A549 (cell line): ENCODE results near the gene MROH7. TPM values are rescaled to one million over a fixed set of nuclear protein-coding genes. Genes with fewer than 3 reads are reported as not detected.

Source experiments
- ATAC-seq, 2 experiments: fragments of 200-7000 bp in 1 of 2; fragments of >200 bp in 1 of 2; cut with Nextera tagmentation in 1 of 2; cut with Tn5 transposase in 1 of 2; 3 replicates each; pipeline versions ENCODE4 v1.8.0 to v1.9.1; 2018 to 2020; ENCODE audit warnings: mild to moderate bottlenecking in 1 of 2, moderate library complexity in 1 of 2
- CTCF ChIA-PET: fragments of 300-600 bp; sonication (Branson Sonifier 250); formaldehyde crosslinking; extraction: SDS; loops from one replicate; lab custom pipeline; 2021; ENCODE audit warnings: antibody characterized with exemption, inconsistent platforms; lab: Yijun Ruan, JAX
- POLR2A ChIA-PET: fragments of 350-600 bp; formaldehyde crosslinking; extraction: SDS; loops from one replicate; lab custom pipeline; 2021; ENCODE audit warnings: antibody characterized with exemption, inconsistent platforms; lab: Yijun Ruan, JAX
- DNase-seq, 2 experiments: peaks; one replicate each; pipeline versions ENCODE4 v3.0.0 to v3.0.0-alpha.2; 2011 to 2016; ENCODE audit warnings: low read depth in 1 of 2, low spot score in 1 of 2
- FAIRE-seq: peaks from 2 replicates; lab custom pipeline; 2011; peaks lifted over from hg19 to GRCh38; lab: Jason Lieb, UNC
- H3K27ac ChIP-seq, 2 experiments: fragments of >200 bp; sonication (Bioruptor Twin); formaldehyde crosslinking; 3 replicates each; pipeline ENCODE4 v1.5.1; 2016 to 2017
- H3K4me1 ChIP-seq: fragments of >200 bp; sonication (Bioruptor Twin); formaldehyde crosslinking; 3 replicates; pipeline ENCODE4 v1.6.1; 2016
- H3K4me2 ChIP-seq: fragments of >200 bp; sonication (Bioruptor Twin); formaldehyde crosslinking; 3 replicates; pipeline ENCODE4 v1.6.1; 2016
- H3K4me3 ChIP-seq: fragments of >200 bp; sonication (Bioruptor Twin); formaldehyde crosslinking; 3 replicates; pipeline ENCODE4 v1.5.1; 2016
- H3K9me3 ChIP-seq: fragments of >200 bp; sonication (Bioruptor Twin); formaldehyde crosslinking; 3 replicates; pipeline ENCODE4 v1.6.1; 2016
- CBX8 ChIP-seq: fragments of 200-600 bp; sonication (generic); IDR thresholded peaks from 2 replicates; pipeline ENCODE4 v1.6.1; 2016
- EHF ChIP-seq: fragments of 250-450 bp; sonication (Bioruptor Pico); IDR thresholded peaks from 2 replicates; pipeline ENCODE4 v1.5.0; 2020; ENCODE audit warnings: mild to moderate bottlenecking
- EHMT2 ChIP-seq: fragments of 200-600 bp; sonication (generic); IDR thresholded peaks from 2 replicates; pipeline ENCODE4 v1.6.1; 2016; ENCODE audit warnings: antibody characterized with exemption, low read depth, mild to moderate bottlenecking, moderate library complexity
- ESRRA ChIP-seq: fragments of 150-350 bp; IDR thresholded peaks from 2 replicates; pipeline ENCODE4 v1.6.1; 2014; ENCODE audit warnings: mild to moderate bottlenecking, low read length, borderline replicate concordance
- FOXS1 ChIP-seq: fragments of 250-450 bp; sonication (Bioruptor Pico); IDR thresholded peaks from 2 replicates; pipeline ENCODE4 v1.5.0; 2020; ENCODE audit warnings: mild to moderate bottlenecking, moderate library complexity
- GATA3 ChIP-seq: IDR thresholded peaks from 2 replicates; pipeline ENCODE4 v1.6.1; 2012; ENCODE audit warnings: borderline replicate concordance
- HDAC2 ChIP-seq: fragments of 200-600 bp; sonication (generic); IDR thresholded peaks from 2 replicates; pipeline ENCODE4 v1.6.1; 2016
- HEYL ChIP-seq: fragments of 250-450 bp; sonication (Bioruptor Pico); IDR thresholded peaks from 2 replicates; pipeline ENCODE4 v1.8.0; 2021; ENCODE audit warnings: mild to moderate bottlenecking, moderate library complexity
- HOXB13 ChIP-seq: fragments of 250-450 bp; sonication (Bioruptor Pico); IDR thresholded peaks from 2 replicates; pipeline ENCODE4 v1.5.0; 2020; ENCODE audit warnings: low read depth, mild to moderate bottlenecking, moderate library complexity
- KDM5A ChIP-seq: fragments of 200-600 bp; sonication (generic); IDR thresholded peaks from 2 replicates; pipeline ENCODE4 v1.6.1; 2016; ENCODE audit warnings: antibody characterized with exemption, mild to moderate bottlenecking
- MAFK ChIP-seq: fragments of 450-650 bp; IDR thresholded peaks from 2 replicates; pipeline ENCODE4 v1.6.1; 2014; ENCODE audit not compliant: partially characterized antibody
- POLR2A ChIP-seq: IDR thresholded peaks from 2 replicates; pipeline ENCODE4 v1.6.1; 2012; ENCODE audit warnings: mild to moderate bottlenecking, low read length
- POLR2AphosphoS2 ChIP-seq: conservative IDR thresholded peaks from 2 replicates; pipeline ENCODE4 v1.6.1; 2012; ENCODE audit warnings: low read length, improper control_type of control experiment, inconsistent platforms
- SMC3 ChIP-seq: fragments of >200 bp; sonication (Bioruptor Twin); formaldehyde crosslinking; IDR thresholded peaks from 3 replicates; pipeline ENCODE4 v1.6.1; 2018; ENCODE audit warnings: inconsistent platforms
- SREBF2 ChIP-seq: fragments of 450-650 bp; IDR thresholded peaks from 2 replicates; pipeline ENCODE4 v1.6.1; 2014; ENCODE audit warnings: mild to moderate bottlenecking, moderate library complexity
- TFCP2L1 ChIP-seq: fragments of 250-450 bp; sonication (Bioruptor Pico); IDR thresholded peaks from 2 replicates; pipeline ENCODE4 v1.5.0; 2021; ENCODE audit warnings: mild to moderate bottlenecking
- TP53 ChIP-seq: fragments of 250-450 bp; sonication (Bioruptor Pico); IDR thresholded peaks from 2 replicates; pipeline ENCODE4 v1.5.0; 2021; ENCODE audit warnings: mild to moderate bottlenecking, moderate library complexity
- ZC3H11A ChIP-seq: fragments of 450-650 bp; IDR thresholded peaks from 2 replicates; pipeline ENCODE4 v1.6.1; 2014; ENCODE audit warnings: antibody characterized with exemption, mild to moderate bottlenecking
- ZNF302 ChIP-seq: fragments of 250-450 bp; sonication (Bioruptor Pico); IDR thresholded peaks from 2 replicates; pipeline ENCODE4 v1.9.0; 2021; ENCODE audit warnings: inconsistent platforms, mild to moderate bottlenecking, moderate library complexity
- WGBS: methylation state at CpG from one replicate; pipeline ENCODE4 v1.1.6; 2017; ENCODE audit errors: missing lambda C conversion rate; 5-methylcytosine and 5-hydroxymethylcytosine counted together
- polyA plus RNA-seq, 4 experiments: library from polyadenylated mRNA; depleted of rRNA in 3 of 4; stranded (reverse); fragments of >200 nt; fragmentation: RNase III in 1 of 4; extraction: RNeasy Plus Mini Kit Qiagen cat#74134 plus additional on column Dnase treatment in 1 of 4; gene quantifications; 2 replicates in 3 of 4; 3 replicates in 1 of 4; pipeline ENCODE4 v1.2.3, GENCODE V29; 2011 to 2017
- TF ChIP-seq, protein P1 (sequence below): fragments of 200-600 bp; sonication (generic); IDR thresholded peaks from 2 replicates; pipeline ENCODE4 v1.6.1; 2016; ENCODE audit warnings: antibody characterized with exemption, mild to moderate bottlenecking, moderate library complexity
- TF ChIP-seq, protein P2 (sequence below): IDR thresholded peaks from 2 replicates; pipeline ENCODE4 v1.6.1; 2012
- TF ChIP-seq, protein P3 (sequence below): fragments of >200 bp; sonication (Bioruptor Twin); formaldehyde crosslinking; IDR thresholded peaks from 3 replicates; pipeline ENCODE4 v1.5.1; 2016
- TF ChIP-seq, protein P4 (sequence below): IDR thresholded peaks from 2 replicates; pipeline ENCODE4 v1.6.1; 2012
- TF ChIP-seq, protein P5 (sequence below): fragments of 150-350 bp; IDR thresholded peaks from 2 replicates; pipeline ENCODE4 v1.6.1; 2014; ENCODE audit warnings: low read depth, mild to moderate bottlenecking, low read length

MROH7 gene
- polyA plus RNA-seq, 2 of the 4 experiments (the other 2 are of a cell fraction) = not detected

DNA sequence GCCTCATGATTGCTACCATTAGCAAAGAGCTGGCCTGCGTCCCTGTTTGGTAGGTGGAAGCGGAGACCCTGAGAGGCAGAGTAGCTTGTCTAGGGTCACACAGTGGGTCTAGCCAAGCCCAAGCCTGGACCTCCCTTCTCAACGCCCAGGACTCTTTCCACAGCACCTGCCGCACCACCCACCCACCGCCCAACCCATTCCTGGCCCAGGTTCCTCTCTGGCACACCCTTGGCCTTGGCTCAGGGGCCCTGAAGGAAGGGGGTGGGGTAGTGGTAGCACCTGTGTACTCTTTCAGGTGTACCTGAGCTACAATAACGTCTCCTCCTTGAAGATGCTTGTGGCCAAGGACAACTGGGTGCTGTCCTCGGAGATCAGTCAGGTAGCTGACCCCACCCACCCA, 37.5 kb upstream of the MROH7 start (continued):
- no peak for TF ChIP-seq HOXB13 (CRISPR knock-in tag)

DNA sequence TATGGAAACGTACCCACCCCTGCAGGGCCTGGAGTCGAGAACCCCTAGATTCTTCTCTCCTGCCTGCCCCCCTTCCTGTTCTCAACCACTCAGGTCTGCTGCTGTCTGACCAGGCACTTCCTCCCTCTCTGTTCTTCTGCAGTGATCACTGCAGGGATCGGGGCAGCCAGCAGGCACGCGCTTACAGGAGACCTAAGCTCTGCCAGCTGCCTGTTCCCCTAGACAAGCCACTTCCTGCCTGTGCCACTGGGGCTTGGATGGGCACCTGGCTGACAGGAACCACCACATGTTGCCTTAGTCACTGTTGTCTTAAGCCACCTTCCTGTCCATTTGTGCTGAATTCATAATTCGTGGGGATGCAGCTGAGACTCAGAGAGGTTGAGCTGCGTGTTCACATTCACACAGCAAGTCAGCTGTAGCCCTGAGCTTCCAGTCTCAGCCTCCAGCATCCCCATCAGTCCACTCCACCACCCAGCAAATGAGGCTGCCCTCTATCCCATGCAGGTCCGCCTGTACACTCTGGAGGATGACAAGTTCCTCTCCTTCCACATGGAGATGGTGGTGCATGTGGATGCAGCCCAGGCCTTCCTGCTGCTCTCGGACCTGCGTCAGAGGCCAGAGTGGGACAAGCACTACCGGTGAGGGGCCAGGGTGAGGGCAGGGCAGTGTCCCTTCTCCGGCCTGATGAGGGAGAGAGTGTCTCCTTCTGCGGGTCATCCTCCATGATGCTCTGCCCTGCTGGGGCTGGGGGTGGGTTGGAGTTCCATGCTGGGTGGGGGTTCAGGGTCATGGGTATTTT, 36.8 kb upstream of the MROH7 start:
- no peak for FAIRE-seq
- WGBS = 76% methylated on average over 8 of the region's 13 CpGs
- Histone ChIP-seq H3K9me3 (no peaks in the 10 kb centered on the region), H3K27ac (no peak overlapping the region), H3K4me2 (no peak overlapping the region), H3K4me1 (no peaks in the 10 kb centered on the region), H3K4me3 (no peak overlapping the region)
- ATAC-seq = no peak
- CTCF ChIA-PET = no interaction called here
- POLR2A ChIA-PET = no interaction called here
- TF ChIP-seq, protein P1, sequence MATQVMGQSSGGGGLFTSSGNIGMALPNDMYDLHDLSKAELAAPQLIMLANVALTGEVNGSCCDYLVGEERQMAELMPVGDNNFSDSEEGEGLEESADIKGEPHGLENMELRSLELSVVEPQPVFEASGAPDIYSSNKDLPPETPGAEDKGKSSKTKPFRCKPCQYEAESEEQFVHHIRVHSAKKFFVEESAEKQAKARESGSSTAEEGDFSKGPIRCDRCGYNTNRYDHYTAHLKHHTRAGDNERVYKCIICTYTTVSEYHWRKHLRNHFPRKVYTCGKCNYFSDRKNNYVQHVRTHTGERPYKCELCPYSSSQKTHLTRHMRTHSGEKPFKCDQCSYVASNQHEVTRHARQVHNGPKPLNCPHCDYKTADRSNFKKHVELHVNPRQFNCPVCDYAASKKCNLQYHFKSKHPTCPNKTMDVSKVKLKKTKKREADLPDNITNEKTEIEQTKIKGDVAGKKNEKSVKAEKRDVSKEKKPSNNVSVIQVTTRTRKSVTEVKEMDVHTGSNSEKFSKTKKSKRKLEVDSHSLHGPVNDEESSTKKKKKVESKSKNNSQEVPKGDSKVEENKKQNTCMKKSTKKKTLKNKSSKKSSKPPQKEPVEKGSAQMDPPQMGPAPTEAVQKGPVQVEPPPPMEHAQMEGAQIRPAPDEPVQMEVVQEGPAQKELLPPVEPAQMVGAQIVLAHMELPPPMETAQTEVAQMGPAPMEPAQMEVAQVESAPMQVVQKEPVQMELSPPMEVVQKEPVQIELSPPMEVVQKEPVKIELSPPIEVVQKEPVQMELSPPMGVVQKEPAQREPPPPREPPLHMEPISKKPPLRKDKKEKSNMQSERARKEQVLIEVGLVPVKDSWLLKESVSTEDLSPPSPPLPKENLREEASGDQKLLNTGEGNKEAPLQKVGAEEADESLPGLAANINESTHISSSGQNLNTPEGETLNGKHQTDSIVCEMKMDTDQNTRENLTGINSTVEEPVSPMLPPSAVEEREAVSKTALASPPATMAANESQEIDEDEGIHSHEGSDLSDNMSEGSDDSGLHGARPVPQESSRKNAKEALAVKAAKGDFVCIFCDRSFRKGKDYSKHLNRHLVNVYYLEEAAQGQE = no peak
- TF ChIP-seq HDAC2 = no peak
- TF ChIP-seq TP53 = no peak
- no peak for TF ChIP-seq HOXB13 (CRISPR knock-in tag)
- TF ChIP-seq ZNF302 (CRISPR knock-in tag) = no peak
- TF ChIP-seq ZC3H11A = no peak
- no peak for TF ChIP-seq EHMT2
- no peak for DNase-seq

DNA sequence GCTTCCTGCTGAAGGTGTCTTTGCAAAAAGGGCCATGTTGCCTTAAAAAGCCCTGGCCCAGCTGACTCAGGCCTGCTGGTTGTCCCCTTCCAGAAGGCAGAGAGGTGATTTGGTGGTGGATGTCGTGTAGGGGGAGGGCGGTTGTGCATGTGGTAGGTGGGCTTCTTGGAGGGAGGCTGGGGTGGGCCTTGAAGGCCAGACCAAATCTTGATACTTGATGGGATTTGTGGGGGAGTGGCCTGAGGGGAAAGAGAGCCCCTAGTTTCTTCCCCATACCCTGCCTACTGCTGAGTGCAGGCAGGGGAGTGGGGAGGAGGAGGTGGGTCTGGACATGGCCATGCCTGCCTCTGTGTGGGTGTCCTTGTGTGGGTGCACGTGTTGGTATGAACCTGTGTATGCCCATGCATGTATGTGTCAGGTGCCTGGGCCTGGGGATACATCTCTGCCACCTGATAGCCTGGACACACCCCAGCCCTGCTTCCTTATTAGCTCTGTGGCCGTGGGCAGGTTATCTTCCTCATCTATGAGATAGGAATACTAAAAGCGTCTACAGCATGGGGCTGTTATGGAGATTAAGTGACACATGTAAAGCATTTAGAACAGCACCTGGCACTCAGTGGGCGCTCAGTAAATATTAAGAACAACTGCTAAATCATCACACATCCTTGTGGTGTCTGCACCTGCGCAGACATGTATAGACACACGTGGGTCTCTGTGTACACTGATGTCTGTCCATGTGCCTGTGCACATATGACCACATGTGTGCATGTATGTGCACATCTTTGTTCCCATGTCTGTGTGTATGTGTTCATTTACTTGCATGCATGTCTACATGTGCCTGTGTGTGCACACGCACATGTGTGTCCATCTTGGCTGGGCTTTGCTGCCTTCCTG, 35.2 kb upstream of the MROH7 start:
- CTCF ChIA-PET = no interaction called here
- no peak overlapping the region for H3K27ac ChIP-seq
- WGBS = 82% methylated on average over 9 of the region's 9 CpGs
- no peak overlapping the region for H3K4me2 ChIP-seq
- no peak for FAIRE-seq
- H3K4me3 ChIP-seq = no peak overlapping the region
- H3K9me3 ChIP-seq = no peaks in the 10 kb centered on the region
- DNase-seq = no peak
- ATAC-seq = no peak
- H3K4me1 ChIP-seq = no peaks in the 10 kb centered on the region
- POLR2A ChIA-PET = no interaction called here
- no peak for TF ChIP-seq ZC3H11A
- TF ChIP-seq TFCP2L1 = no peak
- TF ChIP-seq GATA3 = no peak
- TF ChIP-seq HEYL (CRISPR knock-in tag) = no peak
- no peak for TF ChIP-seq POLR2AphosphoS2
- no peak for TF ChIP-seq EHF (CRISPR knock-in tag)
- no peak for TF ChIP-seq SREBF2
- TF ChIP-seq, all 56 proteins: peak for 0

DNA sequence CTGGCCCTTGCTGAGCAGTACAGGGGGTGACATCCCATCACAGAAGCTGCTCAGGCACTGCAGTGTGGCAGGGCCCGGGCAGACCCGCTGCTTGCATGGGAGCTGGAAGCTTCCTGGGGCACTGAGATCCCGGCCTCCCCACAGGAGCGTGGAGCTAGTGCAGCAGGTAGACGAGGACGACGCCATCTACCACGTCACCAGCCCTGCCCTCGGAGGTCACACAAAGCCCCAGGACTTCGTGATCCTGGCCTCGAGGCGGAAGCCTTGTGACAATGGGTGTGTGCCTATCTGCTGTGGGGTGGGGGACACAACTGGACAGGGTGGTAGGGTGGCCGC, 34.6 kb upstream of the MROH7 start:
- Histone ChIP-seq H3K4me2 (no peak overlapping the region), H3K9me3 (no peaks in the 10 kb centered on the region), H3K4me3 (no peak overlapping the region), H3K27ac (no peak overlapping the region), H3K4me1 (no peaks in the 10 kb centered on the region)
- no peak for DNase-seq
- WGBS = 100% methylated on average over 1 of the region's 13 CpGs
- FAIRE-seq = no peak
- ChIA-PET CTCF (no interaction called here), POLR2A (no interaction called here)
- ATAC-seq = no peak
- TF ChIP-seq, protein P2, sequence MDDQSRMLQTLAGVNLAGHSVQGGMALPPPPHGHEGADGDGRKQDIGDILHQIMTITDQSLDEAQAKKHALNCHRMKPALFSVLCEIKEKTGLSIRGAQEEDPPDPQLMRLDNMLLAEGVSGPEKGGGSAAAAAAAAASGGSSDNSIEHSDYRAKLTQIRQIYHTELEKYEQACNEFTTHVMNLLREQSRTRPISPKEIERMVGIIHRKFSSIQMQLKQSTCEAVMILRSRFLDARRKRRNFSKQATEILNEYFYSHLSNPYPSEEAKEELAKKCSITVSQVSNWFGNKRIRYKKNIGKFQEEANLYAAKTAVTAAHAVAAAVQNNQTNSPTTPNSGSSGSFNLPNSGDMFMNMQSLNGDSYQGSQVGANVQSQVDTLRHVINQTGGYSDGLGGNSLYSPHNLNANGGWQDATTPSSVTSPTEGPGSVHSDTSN = no peak
- TF ChIP-seq POLR2A (no peak), GATA3 (no peak), MAFK (no peak), POLR2AphosphoS2 (no peak), SMC3 (no peak), KDM5A (no peak), FOXS1 (CRISPR knock-in tag) (no peak), TP53 (no peak), ESRRA (no peak), CBX8 (no peak), HEYL (CRISPR knock-in tag) (no peak)
- TF ChIP-seq, protein P3, sequence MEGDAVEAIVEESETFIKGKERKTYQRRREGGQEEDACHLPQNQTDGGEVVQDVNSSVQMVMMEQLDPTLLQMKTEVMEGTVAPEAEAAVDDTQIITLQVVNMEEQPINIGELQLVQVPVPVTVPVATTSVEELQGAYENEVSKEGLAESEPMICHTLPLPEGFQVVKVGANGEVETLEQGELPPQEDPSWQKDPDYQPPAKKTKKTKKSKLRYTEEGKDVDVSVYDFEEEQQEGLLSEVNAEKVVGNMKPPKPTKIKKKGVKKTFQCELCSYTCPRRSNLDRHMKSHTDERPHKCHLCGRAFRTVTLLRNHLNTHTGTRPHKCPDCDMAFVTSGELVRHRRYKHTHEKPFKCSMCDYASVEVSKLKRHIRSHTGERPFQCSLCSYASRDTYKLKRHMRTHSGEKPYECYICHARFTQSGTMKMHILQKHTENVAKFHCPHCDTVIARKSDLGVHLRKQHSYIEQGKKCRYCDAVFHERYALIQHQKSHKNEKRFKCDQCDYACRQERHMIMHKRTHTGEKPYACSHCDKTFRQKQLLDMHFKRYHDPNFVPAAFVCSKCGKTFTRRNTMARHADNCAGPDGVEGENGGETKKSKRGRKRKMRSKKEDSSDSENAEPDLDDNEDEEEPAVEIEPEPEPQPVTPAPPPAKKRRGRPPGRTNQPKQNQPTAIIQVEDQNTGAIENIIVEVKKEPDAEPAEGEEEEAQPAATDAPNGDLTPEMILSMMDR = no peak
- TF ChIP-seq, protein P4, sequence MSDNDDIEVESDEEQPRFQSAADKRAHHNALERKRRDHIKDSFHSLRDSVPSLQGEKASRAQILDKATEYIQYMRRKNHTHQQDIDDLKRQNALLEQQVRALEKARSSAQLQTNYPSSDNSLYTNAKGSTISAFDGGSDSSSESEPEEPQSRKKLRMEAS = no peak
- TF ChIP-seq, protein P5, sequence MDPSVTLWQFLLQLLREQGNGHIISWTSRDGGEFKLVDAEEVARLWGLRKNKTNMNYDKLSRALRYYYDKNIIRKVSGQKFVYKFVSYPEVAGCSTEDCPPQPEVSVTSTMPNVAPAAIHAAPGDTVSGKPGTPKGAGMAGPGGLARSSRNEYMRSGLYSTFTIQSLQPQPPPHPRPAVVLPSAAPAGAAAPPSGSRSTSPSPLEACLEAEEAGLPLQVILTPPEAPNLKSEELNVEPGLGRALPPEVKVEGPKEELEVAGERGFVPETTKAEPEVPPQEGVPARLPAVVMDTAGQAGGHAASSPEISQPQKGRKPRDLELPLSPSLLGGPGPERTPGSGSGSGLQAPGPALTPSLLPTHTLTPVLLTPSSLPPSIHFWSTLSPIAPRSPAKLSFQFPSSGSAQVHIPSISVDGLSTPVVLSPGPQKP = no peak
